GM23338 (cell line): ENCODE measurements around the gene GPR35.

Source experiments
- CREB1 ChIP-seq: fragments of 250-450 bp; sonication (Bioruptor Pico); IDR thresholded peaks from 2 replicates; pipeline ENCODE4 v1.5.0; 2020; ENCODE audit warnings: low read depth, mild to moderate bottlenecking, moderate library complexity
- EZH2 ChIP-seq: fragments of 200-600 bp; sonication (generic); IDR thresholded peaks from one replicate; pipeline ENCODE4 v1.8.0; 2017; ENCODE audit warnings: antibody characterized with exemption, mild to moderate bottlenecking, low read depth; ENCODE audit not compliant: unreplicated experiment
- EZH2phosphoT487 ChIP-seq: fragments of 200-600 bp; sonication (generic); IDR thresholded peaks from one replicate; pipeline ENCODE4 v1.8.1; 2018; ENCODE audit warnings: antibody characterized with exemption; ENCODE audit not compliant: unreplicated experiment
- JUNB ChIP-seq: IDR thresholded peaks from one replicate; pipeline ENCODE4 v1.6.1; 2016; ENCODE audit warnings: antibody characterized with exemption; ENCODE audit not compliant: unreplicated experiment
- NANOG ChIP-seq: IDR thresholded peaks from 2 replicates; pipeline ENCODE4 v1.6.1; 2016; ENCODE audit warnings: antibody characterized with exemption, borderline replicate concordance
- POLR2AphosphoS5 ChIP-seq: IDR thresholded peaks from 2 replicates; pipeline ENCODE4 v1.6.1; 2016; ENCODE audit warnings: antibody characterized with exemption, low read depth
- STAT1 ChIP-seq: IDR thresholded peaks from one replicate; pipeline ENCODE4 v1.6.1; 2016; ENCODE audit warnings: antibody characterized with exemption; ENCODE audit not compliant: unreplicated experiment
- ZNF114 ChIP-seq: fragments of 250-450 bp; sonication (Bioruptor Pico); IDR thresholded peaks from 2 replicates; pipeline ENCODE4 v1.5.0; 2020; ENCODE audit warnings: mild to moderate bottlenecking, moderate library complexity
- ZNF331 ChIP-seq: fragments of 250-450 bp; sonication (Bioruptor Pico); IDR thresholded peaks from 2 replicates; pipeline ENCODE4 v1.5.0; 2020; ENCODE audit warnings: low read depth, mild to moderate bottlenecking, moderate library complexity
- TF ChIP-seq, protein P1 (sequence below), 2 experiments: fragments of 200-600 bp in 1 of 2; sonication (generic) in 1 of 2; conservative IDR thresholded peaks; 2 replicates each; pipeline versions ENCODE4 v1.5.1 to v1.6.1; 2016 to 2017; ENCODE audit warnings: antibody characterized with exemption in 2 of 2, low read depth in 2 of 2, mild to moderate bottlenecking in 2 of 2, moderate library complexity in 1 of 2
- TF ChIP-seq, protein P2 (sequence below): IDR thresholded peaks from one replicate; pipeline ENCODE4 v1.6.1; 2018; ENCODE audit warnings: antibody characterized with exemption; ENCODE audit not compliant: unreplicated experiment
- TF ChIP-seq, protein P3 (sequence below): IDR thresholded peaks from 2 replicates; pipeline ENCODE4 v1.6.1; 2016; ENCODE audit warnings: antibody characterized with exemption

DNA sequence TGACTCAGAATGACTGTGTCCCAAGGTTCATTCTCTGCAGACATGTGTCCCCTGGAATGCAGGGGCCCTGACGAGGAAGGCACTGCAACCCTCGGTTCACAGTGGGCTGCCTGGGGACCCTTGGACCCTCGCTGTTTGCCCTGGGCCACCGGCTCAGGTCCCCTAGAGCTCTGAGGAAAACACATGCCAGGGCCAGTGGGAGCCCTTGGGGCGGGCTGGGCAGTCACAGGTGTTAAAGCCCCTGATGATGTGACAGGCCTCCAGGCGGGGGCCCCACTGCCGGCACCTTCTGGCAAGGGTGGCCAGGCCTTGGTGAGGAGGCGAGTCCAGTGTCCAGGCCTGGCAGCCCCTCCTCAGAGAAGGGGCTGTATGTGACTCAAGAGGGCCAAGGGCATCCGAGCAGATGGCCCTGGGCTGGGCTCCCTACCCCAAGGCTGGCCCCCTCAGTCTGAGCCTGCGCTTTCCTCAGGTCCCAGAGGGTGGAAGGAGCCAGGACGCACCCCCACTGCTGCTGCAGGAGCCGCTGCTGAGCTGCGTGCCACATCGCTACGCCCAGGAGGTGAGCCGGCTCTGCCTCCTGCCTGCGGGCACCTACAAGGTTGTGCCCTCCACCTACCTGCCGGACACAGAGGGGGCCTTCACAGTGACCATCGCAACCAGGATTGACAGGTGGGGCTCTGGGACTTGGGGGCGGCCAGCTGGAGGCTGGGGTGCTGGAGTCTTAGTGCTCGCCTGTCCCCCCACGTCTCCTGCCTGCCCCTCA lies 27.7 kb upstream of the GPR35 start:
- TF ChIP-seq EZH2 (no peak), POLR2AphosphoS5 (no peak), EZH2phosphoT487 (no peak), ZNF331 (CRISPR knock-in tag) (no peak), NANOG (no peak), JUNB (no peak), ZNF114 (CRISPR knock-in tag) (no peak), STAT1 (no peak), CREB1 (CRISPR knock-in tag) (no peak)
- TF ChIP-seq, protein P1, sequence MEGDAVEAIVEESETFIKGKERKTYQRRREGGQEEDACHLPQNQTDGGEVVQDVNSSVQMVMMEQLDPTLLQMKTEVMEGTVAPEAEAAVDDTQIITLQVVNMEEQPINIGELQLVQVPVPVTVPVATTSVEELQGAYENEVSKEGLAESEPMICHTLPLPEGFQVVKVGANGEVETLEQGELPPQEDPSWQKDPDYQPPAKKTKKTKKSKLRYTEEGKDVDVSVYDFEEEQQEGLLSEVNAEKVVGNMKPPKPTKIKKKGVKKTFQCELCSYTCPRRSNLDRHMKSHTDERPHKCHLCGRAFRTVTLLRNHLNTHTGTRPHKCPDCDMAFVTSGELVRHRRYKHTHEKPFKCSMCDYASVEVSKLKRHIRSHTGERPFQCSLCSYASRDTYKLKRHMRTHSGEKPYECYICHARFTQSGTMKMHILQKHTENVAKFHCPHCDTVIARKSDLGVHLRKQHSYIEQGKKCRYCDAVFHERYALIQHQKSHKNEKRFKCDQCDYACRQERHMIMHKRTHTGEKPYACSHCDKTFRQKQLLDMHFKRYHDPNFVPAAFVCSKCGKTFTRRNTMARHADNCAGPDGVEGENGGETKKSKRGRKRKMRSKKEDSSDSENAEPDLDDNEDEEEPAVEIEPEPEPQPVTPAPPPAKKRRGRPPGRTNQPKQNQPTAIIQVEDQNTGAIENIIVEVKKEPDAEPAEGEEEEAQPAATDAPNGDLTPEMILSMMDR (conservative IDR thresholded peaks at IDR 0.05; ENCODE audit: low read depth in 2 of 2) = no peak
- TF ChIP-seq, protein P2, sequence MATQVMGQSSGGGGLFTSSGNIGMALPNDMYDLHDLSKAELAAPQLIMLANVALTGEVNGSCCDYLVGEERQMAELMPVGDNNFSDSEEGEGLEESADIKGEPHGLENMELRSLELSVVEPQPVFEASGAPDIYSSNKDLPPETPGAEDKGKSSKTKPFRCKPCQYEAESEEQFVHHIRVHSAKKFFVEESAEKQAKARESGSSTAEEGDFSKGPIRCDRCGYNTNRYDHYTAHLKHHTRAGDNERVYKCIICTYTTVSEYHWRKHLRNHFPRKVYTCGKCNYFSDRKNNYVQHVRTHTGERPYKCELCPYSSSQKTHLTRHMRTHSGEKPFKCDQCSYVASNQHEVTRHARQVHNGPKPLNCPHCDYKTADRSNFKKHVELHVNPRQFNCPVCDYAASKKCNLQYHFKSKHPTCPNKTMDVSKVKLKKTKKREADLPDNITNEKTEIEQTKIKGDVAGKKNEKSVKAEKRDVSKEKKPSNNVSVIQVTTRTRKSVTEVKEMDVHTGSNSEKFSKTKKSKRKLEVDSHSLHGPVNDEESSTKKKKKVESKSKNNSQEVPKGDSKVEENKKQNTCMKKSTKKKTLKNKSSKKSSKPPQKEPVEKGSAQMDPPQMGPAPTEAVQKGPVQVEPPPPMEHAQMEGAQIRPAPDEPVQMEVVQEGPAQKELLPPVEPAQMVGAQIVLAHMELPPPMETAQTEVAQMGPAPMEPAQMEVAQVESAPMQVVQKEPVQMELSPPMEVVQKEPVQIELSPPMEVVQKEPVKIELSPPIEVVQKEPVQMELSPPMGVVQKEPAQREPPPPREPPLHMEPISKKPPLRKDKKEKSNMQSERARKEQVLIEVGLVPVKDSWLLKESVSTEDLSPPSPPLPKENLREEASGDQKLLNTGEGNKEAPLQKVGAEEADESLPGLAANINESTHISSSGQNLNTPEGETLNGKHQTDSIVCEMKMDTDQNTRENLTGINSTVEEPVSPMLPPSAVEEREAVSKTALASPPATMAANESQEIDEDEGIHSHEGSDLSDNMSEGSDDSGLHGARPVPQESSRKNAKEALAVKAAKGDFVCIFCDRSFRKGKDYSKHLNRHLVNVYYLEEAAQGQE = no peak
- TF ChIP-seq, protein P3, sequence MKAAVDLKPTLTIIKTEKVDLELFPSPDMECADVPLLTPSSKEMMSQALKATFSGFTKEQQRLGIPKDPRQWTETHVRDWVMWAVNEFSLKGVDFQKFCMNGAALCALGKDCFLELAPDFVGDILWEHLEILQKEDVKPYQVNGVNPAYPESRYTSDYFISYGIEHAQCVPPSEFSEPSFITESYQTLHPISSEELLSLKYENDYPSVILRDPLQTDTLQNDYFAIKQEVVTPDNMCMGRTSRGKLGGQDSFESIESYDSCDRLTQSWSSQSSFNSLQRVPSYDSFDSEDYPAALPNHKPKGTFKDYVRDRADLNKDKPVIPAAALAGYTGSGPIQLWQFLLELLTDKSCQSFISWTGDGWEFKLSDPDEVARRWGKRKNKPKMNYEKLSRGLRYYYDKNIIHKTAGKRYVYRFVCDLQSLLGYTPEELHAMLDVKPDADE = no peak
